Lung (tissue), 12 donors: ENCODE data around the gene ANAPC5. TPM values are rescaled to one million over a fixed set of nuclear protein-coding genes. Genes with fewer than 3 reads are reported as not detected.

ENCODE experiments used
- ATAC-seq: fragments of 200-7000 bp; cut with Tn5 transposase; one replicate; pipeline ENCODE4 v1.9.1; 2020; ENCODE audit warnings: moderate number of reproducible peaks; ENCODE audit not compliant: insufficient read depth, low FRiP score
- DNase-seq, 3 donors: peaks; one replicate each; pipeline ENCODE4 v3.0.0-alpha.2; 2013 to 2017
- H3K27ac ChIP-seq, 2 donors: one replicate each; pipeline ENCODE4 v1.5.1; 2013; ENCODE audit warnings: mild to moderate bottlenecking in 2 of 2, moderate library complexity in 2 of 2, control low read depth in 1 of 2, inconsistent platforms in 1 of 2, low read depth in 1 of 2, low read length in 1 of 2
- H3K27me3 ChIP-seq, 3 donors: one replicate each; pipeline ENCODE4 v1.5.1; 2013; ENCODE audit warnings: low read length in 2 of 3; ENCODE audit not compliant: control insufficient read depth in 3 of 3, insufficient read depth in 3 of 3
- H3K36me3 ChIP-seq, 4 donors: one replicate each; pipeline ENCODE4 v1.5.1; 2013; ENCODE audit warnings: low read length in 4 of 4, mild to moderate bottlenecking in 1 of 4, moderate library complexity in 1 of 4; ENCODE audit not compliant: control insufficient read depth in 4 of 4, insufficient read depth in 4 of 4
- H3K4me1 ChIP-seq, 5 donors: one replicate each; pipeline ENCODE4 v1.5.1; 2013; ENCODE audit warnings: low read length in 5 of 5, mild to moderate bottlenecking in 2 of 5, moderate library complexity in 1 of 5; ENCODE audit not compliant: control insufficient read depth in 5 of 5, insufficient read depth in 5 of 5
- H3K4me3 ChIP-seq: one replicate; pipeline ENCODE4 v1.5.1; 2013; ENCODE audit warnings: mild to moderate bottlenecking, control low read depth, moderate library complexity
- H3K9ac ChIP-seq, 2 donors: one replicate each; pipeline ENCODE4 v1.5.1; 2013; ENCODE audit warnings: low read length in 2 of 2, control low read depth in 1 of 2; ENCODE audit not compliant: insufficient read depth in 1 of 2
- H3K9me3 ChIP-seq, 4 donors: one replicate each; pipeline ENCODE4 v1.5.1; 2013; ENCODE audit warnings: low read length in 3 of 4, mild to moderate bottlenecking in 1 of 4, moderate library complexity in 1 of 4; ENCODE audit not compliant: control insufficient read depth in 4 of 4, insufficient read depth in 3 of 4
- CTCF ChIP-seq: IDR thresholded peaks from 2 replicates; pipeline ENCODE4 v1.5.1; 2012; ENCODE audit warnings: mild to moderate bottlenecking; ENCODE audit errors: control extremely low read depth, extremely low read depth
- WGBS, 2 donors: extraction: QIAGEN DNeasy Blood & Tissue Kit; methylation state at CpG; one replicate each; pipeline ENCODE4 v1.1.7; 2013; 5-methylcytosine and 5-hydroxymethylcytosine counted together
- polyA plus RNA-seq, 2 donors: library from polyadenylated mRNA; stranded (reverse); fragments of 200-250 nt; gene quantifications; one replicate each; pipeline ENCODE4 v1.2.1, GENCODE V29; 2013
- total RNA-seq, 2 donors: library from RNA; depleted of rRNA in 1 of 2; stranded (reverse); fragments of >200 nt in 1 of 2; gene quantifications; one replicate each; pipeline ENCODE4 v1.2.1, GENCODE V29; 2014 to 2021
- donor health status: control.
- donor health status: control.
- donor health status: Bipolar disorder and iron deficiency.
- donor health status: healthy.
- donor health status: DM: yes; HTN: yes; CAD: no.

Gene ANAPC5
- total and polyA plus RNA-seq, 4 donors: 80.9 to 164 (median 89.3) TPM

DNA sequence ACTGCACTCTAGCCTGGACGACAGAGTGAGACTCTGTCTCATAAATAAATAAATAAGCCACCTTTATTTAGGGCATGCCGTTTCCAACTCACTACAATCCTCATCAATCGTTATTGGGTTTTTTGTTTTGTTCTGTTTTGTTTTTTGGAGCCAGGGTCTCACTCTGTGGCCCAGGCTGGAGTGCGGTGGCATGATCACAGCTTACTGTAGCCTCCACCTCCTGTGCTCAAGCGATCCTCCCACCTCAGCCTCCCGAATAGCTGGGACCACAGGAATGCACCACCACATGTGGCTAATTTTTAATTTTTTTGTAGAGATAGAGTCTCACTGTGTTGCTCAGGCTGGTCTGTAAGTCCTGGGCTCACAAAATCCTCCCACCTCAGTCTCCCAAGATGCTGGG lies 3.6 kb upstream of the ANAPC5 start:
- H3K27me3 ChIP-seq: no peaks in the 10 kb centered on the region
- 90 to 91% methylated on average over 6 of the region's 6 CpGs for WGBS, 2 donors

DNA sequence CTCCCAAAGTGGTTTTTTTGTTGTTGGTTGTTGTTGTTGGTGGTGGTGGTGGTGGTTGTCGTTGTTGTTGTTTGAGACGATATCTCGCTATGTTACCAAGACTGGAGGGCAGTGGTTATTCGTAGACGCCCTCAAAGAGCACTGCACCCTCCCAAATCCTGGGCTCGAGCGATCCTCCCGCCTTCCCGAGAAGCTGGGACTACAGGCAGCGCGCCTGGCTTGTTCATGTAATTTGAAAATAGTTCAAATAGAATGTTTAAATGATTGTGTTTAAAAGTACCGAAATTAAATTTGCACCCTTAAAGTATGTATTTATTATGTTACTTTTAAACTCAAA lies 439 bp upstream of the ANAPC5 start:
- Histone ChIP-seq H3K36me3 (no peaks in the 10 kb centered on the region), H3K27me3 (no peaks in the 10 kb centered on the region), H3K4me3 (no peak overlapping the region), H3K27ac (peak overlapping the region; percentile 17 to 55), H3K9me3 (no peaks in the 10 kb centered on the region), H3K9ac (peak overlapping the region in 1 of 2 donors; percentile 63), H3K4me1 (peaks cover 0 to 5% (median 4%) of the 10 kb centered on the region in 5 donors)
- no peak for DNase-seq
- TF ChIP-seq CTCF: no peak
- WGBS, 2 donors: 1 to 2% methylated on average over 11 to 12 of the region's 12 CpGs
- peak; percentile 49 for ATAC-seq

More for the DNA sequence above, 3.6 kb upstream of the ANAPC5 start:
- TF ChIP-seq CTCF: no peak
- ATAC-seq (no peak), DNase-seq (no peak)
- H3K9ac ChIP-seq: no peak overlapping the region
- H3K27ac ChIP-seq: no peak overlapping the region
- peaks cover 0 to 5% (median 4%) of the 10 kb centered on the region in 5 donors for H3K4me1 ChIP-seq
- no peaks in the 10 kb centered on the region for H3K9me3 ChIP-seq
- H3K4me3 ChIP-seq: no peak overlapping the region
- no peaks in the 10 kb centered on the region for H3K36me3 ChIP-seq

DNA sequence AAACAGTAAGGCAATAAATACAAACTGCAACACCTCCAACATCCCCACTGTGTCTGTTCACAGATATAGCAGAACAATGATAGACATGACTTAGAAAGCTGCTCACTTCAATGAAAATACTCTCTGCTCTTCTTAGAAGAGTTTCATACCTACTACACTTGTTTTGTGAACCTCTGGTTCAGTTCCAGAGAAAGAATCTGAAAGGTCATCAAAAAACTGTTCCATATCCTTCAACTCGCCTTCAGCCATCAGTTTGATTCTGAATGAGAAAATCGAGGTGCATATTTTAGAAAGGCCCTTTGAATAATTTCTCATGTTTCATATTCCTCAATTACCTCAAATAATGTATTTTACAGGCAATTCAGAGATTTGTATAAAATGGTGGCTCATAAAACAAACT lies 5.5 kb downstream of the ANAPC5 start:
- Histone ChIP-seq H3K27ac (no peak overlapping the region), H3K4me3 (no peak overlapping the region), H3K9ac (no peak overlapping the region), H3K27me3 (no peaks in the 10 kb centered on the region), H3K4me1 (peaks cover 0 to 4% (median 0%) of the 10 kb centered on the region in 5 donors), H3K9me3 (no peaks in the 10 kb centered on the region), H3K36me3 (peaks cover 20 to 34% (median 27%) of the 10 kb centered on the region in 4 donors)
- TF ChIP-seq CTCF: no peak
- WGBS, 2 donors: 87 to 88% methylated on average over 2 of the region's 2 CpGs
- ATAC-seq (no peak), DNase-seq (no peak)

GRCh38 chr12:121345151-121345815 lies 6.9 kb downstream of the ANAPC5 start:
- TF ChIP-seq CTCF: no peak
- Histone ChIP-seq H3K9me3 (no peaks in the 10 kb centered on the region), H3K36me3 (peaks cover 26 to 36% (median 32%) of the 10 kb centered on the region in 4 donors), H3K9ac (no peak overlapping the region), H3K27ac (no peak overlapping the region), H3K27me3 (no peaks in the 10 kb centered on the region), H3K4me1 (no peaks in the 10 kb centered on the region), H3K4me3 (no peak overlapping the region)
- ATAC-seq (no peak), DNase-seq (no peak)
- WGBS, 2 donors: 85 to 87% methylated on average over 4 of the region's 4 CpGs
